ENCODE data around the gene SNN. TPM values are rescaled to one million over a fixed set of nuclear protein-coding genes. Genes with fewer than 3 reads are reported as not detected.

Gene SNN
- total and polyA plus RNA-seq, 5 donors: 24.4 to 33.3 (median 25.6) TPM

DNA sequence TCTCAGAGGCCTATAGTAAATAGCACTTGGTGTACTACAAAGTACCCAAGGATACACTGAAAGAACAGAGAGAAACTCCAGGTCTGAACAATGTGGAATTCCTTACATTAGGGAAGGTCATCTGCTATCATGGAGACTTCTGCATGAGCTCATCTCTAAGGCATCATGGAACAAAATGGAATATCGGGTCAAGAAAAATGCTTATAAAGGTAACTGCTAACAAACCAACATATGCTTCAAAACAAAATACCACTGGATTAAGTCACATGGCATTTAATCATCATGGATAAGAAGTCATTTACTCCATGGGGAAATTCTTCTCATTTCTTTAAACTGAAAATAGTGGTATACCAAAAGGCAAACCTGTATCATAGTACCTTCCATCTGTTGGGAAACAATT, 40.2 kb downstream of the SNN start:
- Histone ChIP-seq H3K9me3 (ENCODE audit: control insufficient read depth, low read length) (no peaks in the 10 kb centered on the region), H3K27me3 (ENCODE audit: control insufficient read depth, insufficient read depth) (no peaks in the 10 kb centered on the region), H3K4me1 (ENCODE audit: control insufficient read depth, insufficient read depth, low read length) (no peaks in the 10 kb centered on the region), H3K27ac (ENCODE audit: low read length) (no peak overlapping the region), H3K4me3 (ENCODE audit: low read length) (no peak overlapping the region)
- intact Hi-C loops (cut with DNase I): no loop called here
- DNase-seq (no peak), ATAC-seq (no peak)
- WGBS: 75% methylated on average over 1 of the region's 1 CpG

DNA sequence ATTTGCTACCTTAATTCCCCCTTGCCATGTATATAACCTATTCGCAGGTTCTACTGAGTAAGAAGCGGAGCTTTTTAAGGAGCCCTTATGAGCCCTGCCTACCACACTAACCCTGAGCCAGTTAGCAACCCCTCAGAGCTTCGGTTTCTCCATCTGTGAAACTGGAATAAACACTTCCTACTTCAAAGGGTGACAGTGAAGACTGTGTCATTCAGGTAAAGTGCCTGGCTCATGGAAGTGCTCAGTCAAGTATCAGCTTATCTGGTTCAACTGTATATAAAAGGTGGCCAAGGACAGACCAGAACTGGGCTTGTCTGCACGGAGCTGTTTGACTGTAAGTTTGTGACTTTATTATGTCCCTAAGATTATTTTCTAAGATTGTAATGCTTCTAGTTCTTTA, 43.4 kb downstream of the SNN start:
- ATAC-seq: no peak
- Histone ChIP-seq H3K27me3 (ENCODE audit: control insufficient read depth, insufficient read depth) (no peaks in the 10 kb centered on the region), H3K27ac (ENCODE audit: low read length) (no peak overlapping the region), H3K4me3 (ENCODE audit: low read length) (no peak overlapping the region), H3K4me1 (ENCODE audit: control insufficient read depth, insufficient read depth, low read length) (no peaks in the 10 kb centered on the region), H3K9me3 (ENCODE audit: control insufficient read depth, low read length) (no peaks in the 10 kb centered on the region)
- no peak for DNase-seq
- WGBS: 83% methylated on average over 4 of the region's 4 CpGs
- intact Hi-C loops (cut with DNase I): loop anchor here in 3 of 4 donors (5.0 to 10.0 kb wide), 4 partner anchors 177 to 314 kb away; no protein-coding TSS in a partner anchor

- Histone ChIP-seq H3K4me1 (ENCODE audit: control insufficient read depth, insufficient read depth, low read length) (no peaks in the 10 kb centered on the region), H3K27me3 (ENCODE audit: control insufficient read depth, insufficient read depth) (no peaks in the 10 kb centered on the region), H3K27ac (ENCODE audit: low read length) (no peak overlapping the region), H3K9me3 (ENCODE audit: control insufficient read depth, low read length) (no peaks in the 10 kb centered on the region), H3K4me3 (ENCODE audit: low read length) (no peak overlapping the region)
- intact Hi-C loops (cut with DNase I): loop anchor here in 3 of 4 donors (5.0 to 10.0 kb wide), 4 partner anchors 177 to 315 kb away; no protein-coding TSS in a partner anchor
- no peak for DNase-seq
- 98% methylated on average over 3 of the region's 3 CpGs for WGBS
- no peak for ATAC-seq
Observed at GRCh38 chr16:11712122-11712521, 43.9 kb downstream of the SNN start.

- Histone ChIP-seq H3K9me3 (ENCODE audit: control insufficient read depth, low read length) (no peaks in the 10 kb centered on the region), H3K4me1 (ENCODE audit: control insufficient read depth, insufficient read depth, low read length) (no peaks in the 10 kb centered on the region), H3K4me3 (ENCODE audit: low read length) (no peak overlapping the region), H3K27ac (ENCODE audit: low read length) (no peak overlapping the region), H3K27me3 (ENCODE audit: control insufficient read depth, insufficient read depth) (no peaks in the 10 kb centered on the region)
- no peak for ATAC-seq
- no peak for DNase-seq
- intact Hi-C loops (cut with DNase I): loop anchor here in 3 of 4 donors (5.0 to 10.0 kb wide), 2 partner anchors 181 to 318 kb away; no protein-coding TSS in a partner anchor
- 90% methylated on average over 8 of the region's 8 CpGs for WGBS
Observed at GRCh38 chr16:11715246-11715947, 47.1 kb downstream of the SNN start.

- ATAC-seq (no peak), DNase-seq (no peak)
- H3K27me3 ChIP-seq (ENCODE audit: control insufficient read depth, insufficient read depth): no peaks in the 10 kb centered on the region
- intact Hi-C loops (cut with DNase I): loop anchor here in 3 of 4 donors (5.0 to 10.0 kb wide), 2 partner anchors 182 to 319 kb away; no protein-coding TSS in a partner anchor
- no peaks in the 10 kb centered on the region for H3K9me3 ChIP-seq (ENCODE audit: control insufficient read depth, low read length)
- no peaks in the 10 kb centered on the region for H3K4me1 ChIP-seq (ENCODE audit: control insufficient read depth, insufficient read depth, low read length)
- H3K4me3 ChIP-seq (ENCODE audit: low read length): no peak overlapping the region
- no peak overlapping the region for H3K27ac ChIP-seq (ENCODE audit: low read length)
Observed at GRCh38 chr16:11716336-11716735, 48.1 kb downstream of the SNN start.

GRCh38 chr16:11717811-11718210, 49.6 kb downstream of the SNN start:
- Histone ChIP-seq H3K27ac (ENCODE audit: low read length) (no peak overlapping the region), H3K9me3 (ENCODE audit: control insufficient read depth, low read length) (no peaks in the 10 kb centered on the region), H3K27me3 (ENCODE audit: control insufficient read depth, insufficient read depth) (no peaks in the 10 kb centered on the region), H3K4me1 (ENCODE audit: control insufficient read depth, insufficient read depth, low read length) (no peaks in the 10 kb centered on the region), H3K4me3 (ENCODE audit: low read length) (no peak overlapping the region)
- ATAC-seq (no peak), DNase-seq (no peak)
- 75% methylated on average over 5 of the region's 5 CpGs for WGBS
- intact Hi-C loops (cut with DNase I): loop anchor here in 3 of 4 donors (5.0 to 10.0 kb wide), 2 partner anchors 183 to 321 kb away; no protein-coding TSS in a partner anchor

DNA sequence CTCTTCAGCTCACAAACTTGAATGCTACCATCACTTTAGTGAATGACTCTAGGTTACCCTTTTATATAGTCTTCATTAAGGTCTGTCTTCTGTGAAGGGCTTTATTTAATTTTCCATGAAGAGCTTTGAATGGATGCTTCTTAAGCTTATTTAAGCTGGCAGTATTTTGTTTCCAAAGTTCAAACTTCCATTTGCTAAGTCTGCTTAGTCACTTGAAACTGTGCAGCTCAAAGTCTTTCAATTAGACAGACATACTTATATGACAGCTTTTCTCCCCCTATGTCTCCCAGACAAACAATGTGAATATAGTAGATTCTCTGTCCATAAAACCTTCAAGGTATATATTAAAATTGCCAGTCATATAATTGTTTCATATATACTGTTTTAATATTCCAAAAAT, 50.9 kb downstream of the SNN start:
- no peaks in the 10 kb centered on the region for H3K27me3 ChIP-seq (ENCODE audit: control insufficient read depth, insufficient read depth)
- ATAC-seq (no peak), DNase-seq (no peak)
- H3K4me1 ChIP-seq (ENCODE audit: control insufficient read depth, insufficient read depth, low read length): no peaks in the 10 kb centered on the region
- no peak overlapping the region for H3K4me3 ChIP-seq (ENCODE audit: low read length)
- intact Hi-C loops (cut with DNase I): loop anchor here in 3 of 4 donors (5.0 to 10.0 kb wide), 2 partner anchors 184 to 322 kb away; no protein-coding TSS in a partner anchor
- H3K27ac ChIP-seq (ENCODE audit: low read length): no peak overlapping the region
- H3K9me3 ChIP-seq (ENCODE audit: control insufficient read depth, low read length): no peaks in the 10 kb centered on the region

DNA sequence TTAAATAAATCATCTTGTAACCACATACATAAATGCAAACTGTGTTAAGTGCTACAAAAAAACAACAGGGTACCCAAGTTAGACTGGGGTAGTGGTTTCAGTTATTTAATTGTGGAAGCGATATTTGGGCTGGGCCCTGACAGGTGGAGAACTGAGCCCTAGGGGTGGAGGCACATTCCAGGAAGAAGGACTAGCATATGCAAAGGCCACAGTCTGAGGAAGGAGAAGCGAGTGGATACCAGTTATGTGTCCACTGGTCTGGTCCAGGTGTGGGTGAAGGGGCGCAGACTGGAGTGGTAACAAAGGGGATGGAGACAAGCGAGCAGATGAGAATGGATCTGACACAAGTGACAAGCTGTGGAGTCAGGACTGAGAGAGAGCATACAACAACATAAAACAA, 51.5 kb downstream of the SNN start:
- Histone ChIP-seq H3K9me3 (ENCODE audit: control insufficient read depth, low read length) (no peaks in the 10 kb centered on the region), H3K27ac (ENCODE audit: low read length) (no peak overlapping the region), H3K27me3 (ENCODE audit: control insufficient read depth, insufficient read depth) (no peaks in the 10 kb centered on the region), H3K4me1 (ENCODE audit: control insufficient read depth, insufficient read depth, low read length) (no peaks in the 10 kb centered on the region), H3K4me3 (ENCODE audit: low read length) (no peak overlapping the region)
- 97% methylated on average over 4 of the region's 4 CpGs for WGBS
- intact Hi-C loops (cut with DNase I): loop anchor here in 3 of 4 donors (5.0 to 10.0 kb wide), 2 partner anchors 185 to 322 kb away; no protein-coding TSS in a partner anchor
- ATAC-seq (no peak), DNase-seq (no peak)

DNA sequence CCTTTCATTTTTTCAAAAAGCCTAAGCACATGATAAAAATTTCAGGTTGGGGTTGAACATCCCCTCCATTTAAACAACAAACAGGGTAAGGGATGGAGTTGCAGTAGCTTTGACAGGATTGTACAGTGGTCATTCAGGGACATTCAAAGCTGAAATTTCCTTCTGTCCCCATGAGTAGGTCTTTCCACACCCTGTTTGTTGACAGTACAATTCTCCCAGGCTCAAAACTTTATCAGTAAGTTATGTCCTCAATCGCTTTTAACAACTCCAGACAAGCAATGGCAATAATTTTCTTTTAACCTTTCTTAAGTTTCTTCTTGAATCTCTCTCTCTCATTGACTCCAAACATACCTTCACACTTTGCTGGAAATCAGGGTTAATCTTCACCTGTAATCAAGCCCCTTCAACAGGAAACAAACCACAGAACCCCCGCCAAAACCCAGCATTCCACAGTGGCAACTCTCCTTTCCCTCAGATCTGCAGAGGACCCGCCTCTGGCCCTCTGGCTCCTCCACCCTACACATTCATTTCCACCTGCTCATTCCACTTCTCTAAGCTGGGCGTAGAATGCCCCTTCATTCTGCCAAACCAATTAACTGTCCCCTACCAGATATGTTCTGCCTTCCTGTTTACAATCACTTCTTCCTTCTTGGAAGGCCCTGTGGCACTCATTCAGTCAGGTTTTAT, 53.7 kb downstream of the SNN start:
- no peaks in the 10 kb centered on the region for H3K4me1 ChIP-seq (ENCODE audit: control insufficient read depth, insufficient read depth, low read length)
- WGBS: 81% methylated on average over 4 of the region's 4 CpGs
- H3K27me3 ChIP-seq (ENCODE audit: control insufficient read depth, insufficient read depth): no peaks in the 10 kb centered on the region
- intact Hi-C loops (cut with DNase I): no loop called here
- no peak overlapping the region for H3K27ac ChIP-seq (ENCODE audit: low read length)
- H3K4me3 ChIP-seq (ENCODE audit: low read length): no peak overlapping the region
- H3K9me3 ChIP-seq (ENCODE audit: control insufficient read depth, low read length): no peaks in the 10 kb centered on the region
- DNase-seq: no peak
- no peak for ATAC-seq

DNA sequence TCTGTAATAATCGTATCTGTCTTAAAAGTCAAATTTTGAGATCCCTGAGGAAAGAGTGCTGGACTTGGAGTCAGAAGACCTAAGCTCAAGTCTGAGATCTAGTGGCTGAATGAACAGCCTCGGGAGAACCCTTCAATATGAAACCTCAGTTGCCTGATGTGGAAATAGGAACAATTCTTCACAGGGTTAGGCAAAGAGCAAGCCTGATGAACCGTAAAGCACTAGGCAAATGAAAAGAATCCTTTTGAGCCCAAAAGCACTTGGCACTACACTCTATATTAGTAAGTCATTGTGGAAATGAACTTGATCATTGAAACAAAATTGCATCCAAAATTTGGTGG, 54.2 kb downstream of the SNN start:
- no peaks in the 10 kb centered on the region for H3K9me3 ChIP-seq (ENCODE audit: control insufficient read depth, low read length)
- no peak for DNase-seq
- intact Hi-C loops (cut with DNase I): no loop called here

DNA sequence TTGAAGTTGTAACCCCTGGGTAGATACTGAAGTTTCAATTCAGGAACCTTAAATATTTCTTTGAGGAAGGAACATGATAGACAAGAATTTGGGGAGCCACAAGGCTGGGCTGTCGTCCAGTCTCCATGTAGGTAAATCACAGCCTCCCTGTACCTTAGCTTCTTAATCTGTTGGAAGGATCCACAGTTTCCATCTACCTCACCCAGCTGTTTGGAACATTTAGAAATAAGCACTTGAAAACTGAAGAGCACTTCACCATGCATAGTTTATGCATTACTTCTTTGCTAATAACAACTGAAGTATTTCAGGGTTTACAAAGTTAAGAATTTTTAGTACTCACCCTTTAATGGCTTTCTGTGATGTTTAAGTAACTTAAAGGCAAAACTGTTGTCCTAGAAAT, 57.2 kb downstream of the SNN start:
- Histone ChIP-seq H3K4me3 (ENCODE audit: low read length) (no peak overlapping the region), H3K4me1 (ENCODE audit: control insufficient read depth, insufficient read depth, low read length) (no peaks in the 10 kb centered on the region), H3K27ac (ENCODE audit: low read length) (no peak overlapping the region), H3K27me3 (ENCODE audit: control insufficient read depth, insufficient read depth) (no peaks in the 10 kb centered on the region), H3K9me3 (ENCODE audit: control insufficient read depth, low read length) (no peaks in the 10 kb centered on the region)
- intact Hi-C loops (cut with DNase I): no loop called here
- 75% methylated on average over 1 of the region's 1 CpG for WGBS
- DNase-seq (no peak), ATAC-seq (no peak)

More for the DNA sequence above, 54.2 kb downstream of the SNN start:
- no peak for ATAC-seq
- WGBS: 81% methylated on average over 3 of the region's 3 CpGs
- no peaks in the 10 kb centered on the region for H3K4me1 ChIP-seq (ENCODE audit: control insufficient read depth, insufficient read depth, low read length)
- H3K4me3 ChIP-seq (ENCODE audit: low read length): no peak overlapping the region
- no peaks in the 10 kb centered on the region for H3K27me3 ChIP-seq (ENCODE audit: control insufficient read depth, insufficient read depth)
- H3K27ac ChIP-seq (ENCODE audit: low read length): no peak overlapping the region

All from right cardiac atrium (tissue), 5 donors.